Esophagus squamous epithelium (tissue), 5 donors: ENCODE results near the gene FNDC3B. TPM values are rescaled to one million over a fixed set of nuclear protein-coding genes. Genes with fewer than 3 reads are reported as not detected.

Source experiments
- DNase-seq: peaks from one replicate; lab custom pipeline; 2025; lab: John Stamatoyannopoulos, UW
- H3K27ac ChIP-seq, 4 donors: fragments of 200-600 bp; sonication (generic); one replicate each; pipeline ENCODE4 v1.5.1; 2016 to 2019; ENCODE audit warnings: mild to moderate bottlenecking in 1 of 4
- H3K27me3 ChIP-seq, 4 donors: fragments of 200-600 bp; sonication (generic); 1 replicate in 3 of 4; 2 replicates in 1 of 4; pipeline versions ENCODE4 v1.5.1 to v1.6.0; 2017 to 2021; ENCODE audit warnings: antibody characterized with exemption in 1 of 4
- H3K36me3 ChIP-seq, 3 donors: fragments of 200-600 bp; sonication (generic); one replicate each; pipeline ENCODE4 v1.5.1; 2016 to 2019
- H3K4me1 ChIP-seq, 3 donors: fragments of 200-600 bp; sonication (generic); one replicate each; pipeline ENCODE4 v1.5.1; 2017 to 2019
- H3K4me3 ChIP-seq, 4 donors: fragments of 200-600 bp; sonication (generic); 1 replicate in 3 of 4; 2 replicates in 1 of 4; pipeline ENCODE4 v1.5.1; 2016 to 2019; ENCODE audit warnings: mild to moderate bottlenecking in 2 of 4, moderate library complexity in 1 of 4
- H3K9me3 ChIP-seq, 3 donors: fragments of 200-600 bp; sonication (generic); one replicate each; pipeline ENCODE4 v1.5.1; 2016 to 2019
- CTCF ChIP-seq, 6 experiments: fragments of 450-650 bp in 4 of 6; fragments of 200-600 bp in 2 of 6; sonication (generic) in 2 of 6; IDR thresholded peaks; one replicate each; pipeline ENCODE4 v1.5.1; 2016 to 2019; ENCODE audit warnings: antibody characterized with exemption in 6 of 6, mild to moderate bottlenecking in 4 of 6, moderate library complexity in 4 of 6
- POLR2A ChIP-seq, 4 donors: fragments of 450-650 bp; IDR thresholded peaks; one replicate each; pipeline ENCODE4 v1.6.1; 2017; ENCODE audit warnings: antibody characterized with exemption in 4 of 4, mild to moderate bottlenecking in 4 of 4, moderate library complexity in 3 of 4
- WGBS, 2 donors: methylation state at CpG; one replicate each; pipeline ENCODE4 v1.1.5; 2018; 5-methylcytosine and 5-hydroxymethylcytosine counted together
- intact Hi-C: fragments of 100-400 bp; cut with DNase I; formaldehyde crosslinking; loops from one replicate; pipeline ENCODE4 v1.15.0; 2022
- total RNA-seq, 4 donors: library from RNA; depleted of rRNA; stranded (reverse); fragments of >200 nt; gene quantifications; one replicate each; pipeline ENCODE4 v1.1.0, GENCODE V29; 2016
- donor health status: DM: yes; HTN: yes; CAD: no.

The FNDC3B gene
- total RNA-seq, 4 donors from 2014 or later: 7.7 to 44.3 (median 20.4) TPM

DNA sequence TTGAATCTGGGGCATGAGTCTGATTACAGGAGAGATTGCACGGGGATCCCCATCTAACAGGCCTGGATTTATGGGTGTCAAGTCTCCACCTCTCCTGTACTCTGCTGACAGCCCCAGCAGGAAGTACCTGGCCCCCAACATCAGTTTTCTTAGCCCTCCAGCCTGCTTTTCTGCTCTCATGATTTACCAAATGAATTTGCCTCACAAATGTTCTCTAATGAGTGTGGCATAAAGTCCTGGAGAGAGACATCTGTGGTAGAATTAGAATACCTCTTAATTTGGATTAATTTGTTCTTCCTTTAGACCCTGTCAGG is 60.1 kb downstream of the FNDC3B start:
- H3K4me1 ChIP-seq: peaks cover 8 to 62% (median 32%) of the 10 kb centered on the region in 3 donors
- DNase-seq: no peak
- no peaks in the 10 kb centered on the region for H3K36me3 ChIP-seq
- no peaks in the 10 kb centered on the region for H3K9me3 ChIP-seq
- 78 to 80% methylated on average over 1 of the region's 1 CpG for WGBS, 2 donors
- no peaks in the 10 kb centered on the region for H3K27me3 ChIP-seq
- TF ChIP-seq CTCF (IDR thresholded peaks at IDR 0.05) (no peak), POLR2A (IDR thresholded peaks at IDR 0.05) (no peak)
- H3K4me3 ChIP-seq: no peak overlapping the region
- no peak overlapping the region for H3K27ac ChIP-seq
- intact Hi-C loops: no loop called here

DNA sequence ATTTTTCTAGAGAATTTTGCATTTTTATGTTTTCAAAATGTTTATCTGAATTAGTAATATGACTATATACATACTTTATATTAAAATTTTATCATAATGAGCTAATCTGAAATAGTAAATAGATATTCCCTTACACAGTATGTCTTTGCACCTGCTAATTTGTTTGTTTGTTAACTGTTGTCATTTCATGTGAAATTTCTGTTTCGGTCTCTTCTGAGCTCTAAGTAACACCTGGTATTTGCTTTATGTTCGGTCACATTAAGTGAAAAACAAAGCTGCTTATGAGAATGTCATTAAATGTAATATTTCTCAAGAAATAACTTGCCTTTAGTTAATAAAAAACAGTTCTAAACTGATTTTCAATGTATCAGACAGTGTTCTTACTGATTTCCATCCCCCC is 61.1 kb downstream of the FNDC3B start:
- Histone ChIP-seq H3K27ac (no peak overlapping the region), H3K4me3 (no peak overlapping the region), H3K36me3 (no peaks in the 10 kb centered on the region), H3K27me3 (no peaks in the 10 kb centered on the region), H3K4me1 (peaks cover 8 to 60% (median 39%) of the 10 kb centered on the region in 3 donors), H3K9me3 (no peaks in the 10 kb centered on the region)
- WGBS, 2 donors: 87 to 92% methylated on average over 2 of the region's 2 CpGs
- TF ChIP-seq CTCF (IDR thresholded peaks at IDR 0.05) (no peak), POLR2A (IDR thresholded peaks at IDR 0.05) (no peak)
- intact Hi-C loops: no loop called here
- DNase-seq: no peak

GRCh38 chr3:172101107-172101506 is 61.7 kb downstream of the FNDC3B start:
- TF ChIP-seq CTCF (IDR thresholded peaks at IDR 0.05): no peak
- TF ChIP-seq POLR2A (IDR thresholded peaks at IDR 0.05): no peak
- Histone ChIP-seq H3K36me3 (no peaks in the 10 kb centered on the region), H3K4me1 (peaks cover 8 to 60% (median 35%) of the 10 kb centered on the region in 3 donors), H3K9me3 (no peaks in the 10 kb centered on the region), H3K4me3 (no peak overlapping the region), H3K27ac (no peak overlapping the region), H3K27me3 (no peaks in the 10 kb centered on the region)
- DNase-seq: no peak
- 69 to 73% methylated on average over 3 of the region's 3 CpGs for WGBS, 2 donors
- intact Hi-C loops: no loop called here

DNA sequence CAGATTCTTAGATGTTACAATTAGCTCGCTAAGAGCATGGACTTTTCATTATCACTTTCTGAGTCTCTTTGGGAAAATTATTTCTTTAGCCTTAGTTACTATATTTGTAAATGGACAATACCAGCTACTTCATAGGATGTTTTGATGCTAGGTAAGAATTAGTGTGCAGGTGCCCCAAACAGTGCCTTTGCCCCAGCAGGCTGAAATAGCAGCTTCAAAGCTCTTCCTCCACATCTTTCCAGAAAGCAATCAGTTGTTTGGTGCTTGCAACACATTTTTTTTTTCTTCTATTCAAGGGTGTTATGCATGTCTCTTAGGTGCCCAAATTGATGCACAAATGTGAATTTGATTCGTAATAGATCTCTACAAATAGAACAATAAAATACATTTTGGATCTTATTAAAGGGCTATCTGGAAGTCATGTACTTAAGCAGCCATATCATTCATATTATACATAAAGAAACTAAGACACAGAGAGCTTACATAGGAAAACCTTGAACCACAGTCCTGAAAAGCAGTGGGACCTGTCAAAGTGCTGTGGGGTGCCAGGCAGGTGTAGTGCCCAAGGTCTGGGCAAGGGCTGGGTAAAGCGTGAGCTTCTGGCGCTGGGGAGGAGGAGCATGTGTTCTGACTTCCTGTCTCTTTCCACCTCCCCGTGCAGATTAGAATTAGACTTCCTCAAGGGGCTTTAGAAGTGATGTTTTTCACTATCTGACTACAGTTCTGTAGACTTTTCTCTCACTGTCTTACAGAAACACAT is 62.9 kb downstream of the FNDC3B start:
- Histone ChIP-seq H3K36me3 (no peaks in the 10 kb centered on the region), H3K27ac (no peak overlapping the region), H3K9me3 (no peaks in the 10 kb centered on the region), H3K4me1 (peaks cover 8 to 59% (median 26%) of the 10 kb centered on the region in 3 donors), H3K27me3 (no peaks in the 10 kb centered on the region), H3K4me3 (no peak overlapping the region)
- no peak for DNase-seq
- no peak for TF ChIP-seq CTCF (IDR thresholded peaks at IDR 0.05)
- TF ChIP-seq POLR2A (IDR thresholded peaks at IDR 0.05): no peak
- intact Hi-C loops: no loop called here
- 54 to 76% methylated on average over 5 of the region's 5 CpGs for WGBS, 2 donors

GRCh38 chr3:172102883-172103310 is 63.5 kb downstream of the FNDC3B start:
- WGBS, 2 donors: 51 to 58% methylated on average over 3 of the region's 3 CpGs
- H3K27me3 ChIP-seq: no peaks in the 10 kb centered on the region
- intact Hi-C loops: no loop called here
- no peak overlapping the region for H3K4me3 ChIP-seq
- H3K9me3 ChIP-seq: no peaks in the 10 kb centered on the region
- no peaks in the 10 kb centered on the region for H3K36me3 ChIP-seq
- H3K27ac ChIP-seq: no peak overlapping the region
- TF ChIP-seq POLR2A (IDR thresholded peaks at IDR 0.05) (no peak), CTCF (IDR thresholded peaks at IDR 0.05) (no peak)
- peaks cover 8 to 59% (median 28%) of the 10 kb centered on the region in 3 donors for H3K4me1 ChIP-seq
- DNase-seq: no peak
